Fibroblast of peridontal ligament (primary cell): ENCODE results near the gene CWC22.
"Not testable (repeated sequence)": the region's sequence is repeated elsewhere in the genome, so short reads cannot be mapped to it uniquely, and the experiment has no call there.

Experiments
- DNase-seq: peaks from one replicate; pipeline ENCODE4 v3.0.0-alpha.2; 2010; ENCODE audit errors: extremely low read depth

Gene CWC22

GRCh38 chr2:180003073-180003472 lies 4.0 kb downstream of the CWC22 start:
- DNase-seq = no peak

- DNase-seq = no peak
These were observed 4.8 kb downstream of the CWC22 start for GRCh38 chr2:180002198-180002770.

DNA sequence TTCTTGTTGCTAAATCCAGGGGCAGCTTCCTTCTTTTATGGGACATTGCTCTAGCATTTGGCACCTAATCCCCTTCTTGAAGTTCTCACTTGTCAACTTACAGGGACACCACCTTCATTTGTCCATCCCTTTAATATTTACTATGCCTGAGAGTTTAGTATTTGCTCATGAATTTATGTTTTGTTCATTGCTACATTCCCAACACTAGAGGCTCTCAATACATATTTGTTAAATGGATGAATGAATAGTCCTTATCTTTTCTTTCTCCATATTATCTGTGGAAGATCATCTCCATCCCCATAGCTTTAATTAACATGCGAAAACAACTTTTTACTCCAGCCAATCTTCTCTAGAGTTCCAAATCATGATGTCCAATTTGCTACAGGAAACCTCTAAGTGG lies 5.4 kb downstream of the CWC22 start:
- no peak for DNase-seq

GRCh38 chr2:180000434-180000833 lies 6.7 kb downstream of the CWC22 start:
- DNase-seq = no peak

- no peak for DNase-seq
These were observed 8.1 kb downstream of the CWC22 start for GRCh38 chr2:179999000-179999399.

GRCh38 chr2:179995741-179996515 lies 11.2 kb downstream of the CWC22 start:
- no peak for DNase-seq

GRCh38 chr2:179991344-179991743 lies 15.8 kb downstream of the CWC22 start:
- DNase-seq = peak; percentile 15

- no peak for DNase-seq
These were observed 16.3 kb downstream of the CWC22 start for GRCh38 chr2:179990676-179991317.

GRCh38 chr2:179987916-179988315 lies 19.2 kb downstream of the CWC22 start:
- DNase-seq = no peak

DNA sequence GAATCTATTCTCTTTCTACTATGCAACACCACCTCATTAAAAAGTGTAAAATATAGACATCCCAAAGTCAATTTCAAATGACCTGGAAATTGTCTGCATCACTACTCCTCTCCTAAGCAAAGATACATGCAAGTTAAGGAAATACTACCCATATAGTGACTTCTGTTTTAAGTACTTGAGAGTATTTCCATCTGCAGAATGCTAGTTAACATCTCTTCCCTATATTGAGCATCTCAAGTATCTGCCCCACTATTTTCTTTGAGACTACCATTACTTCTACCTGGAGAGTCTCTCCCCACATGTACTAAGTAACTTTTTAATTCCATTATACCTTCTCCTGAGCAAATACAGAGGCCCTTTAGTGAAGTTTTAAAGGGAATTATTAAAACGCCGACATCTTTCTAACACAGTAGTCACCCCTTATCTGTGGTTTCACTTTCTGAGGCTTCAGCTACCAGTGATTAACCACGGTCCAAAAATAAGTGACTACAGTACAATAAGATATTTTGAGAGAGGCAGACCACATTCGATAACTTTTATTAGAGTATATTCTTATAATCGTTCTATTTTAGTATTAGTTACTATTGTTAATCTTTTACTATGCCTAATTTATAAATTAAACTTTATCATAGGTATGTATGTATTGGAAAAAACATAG lies 21.8 kb downstream of the CWC22 start:
- DNase-seq = no peak

GRCh38 chr2:179983250-179983932 lies 23.7 kb downstream of the CWC22 start:
- no peak for DNase-seq

DNA sequence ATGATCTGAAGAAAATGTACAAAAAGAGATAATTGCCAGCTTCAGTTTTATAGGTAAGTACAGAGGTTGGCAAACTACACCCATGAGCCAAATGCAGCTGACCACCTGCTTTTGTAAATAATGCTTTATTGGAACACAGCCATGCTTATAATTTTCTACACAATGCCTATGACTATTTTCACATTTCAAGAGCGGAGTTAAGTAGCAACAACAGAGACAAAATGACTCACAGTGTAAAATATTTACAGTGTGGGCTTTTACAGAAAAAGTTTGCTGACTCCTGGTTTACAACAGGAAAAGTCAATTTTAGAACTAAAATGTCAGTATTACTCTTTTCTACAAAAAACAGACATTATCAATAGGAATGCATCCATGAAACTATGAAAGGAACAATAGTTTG lies 26.0 kb downstream of the CWC22 start:
- peak; percentile 37 for DNase-seq

- DNase-seq = peak; percentile 31
These were observed 32.3 kb downstream of the CWC22 start for GRCh38 chr2:179974761-179975160.

DNA sequence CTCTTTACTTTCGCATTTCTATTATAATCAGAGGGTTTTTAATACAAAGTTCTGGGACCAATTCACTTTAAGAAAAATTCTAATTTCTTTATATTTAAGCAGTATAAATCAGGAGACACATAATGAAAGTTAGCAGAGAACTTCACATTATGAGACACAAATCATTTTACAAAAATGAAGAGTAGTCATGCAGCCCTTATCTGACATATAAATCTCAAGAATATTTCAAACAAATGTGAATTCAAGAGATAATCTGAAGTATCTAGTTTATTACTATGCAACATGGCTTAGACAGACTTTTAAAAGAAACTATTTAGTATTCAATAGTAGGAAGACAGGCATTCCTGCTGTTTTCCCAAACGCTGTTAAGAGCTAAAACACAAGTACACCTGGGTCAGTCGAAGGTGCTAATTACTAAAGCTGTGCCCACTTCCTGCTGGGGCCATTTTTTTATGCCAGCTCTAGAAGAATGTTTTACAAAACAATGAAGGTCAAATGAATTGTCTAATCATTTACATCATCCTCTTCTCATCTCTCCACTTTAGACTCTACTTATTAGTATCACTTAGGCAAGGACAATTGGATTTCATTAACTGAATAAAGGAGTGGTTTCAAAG lies 40.2 kb downstream of the CWC22 start:
- DNase-seq = no peak

GRCh38 chr2:179965291-179966258 lies 41.5 kb downstream of the CWC22 start:
- DNase-seq = peak; percentile 2

DNA sequence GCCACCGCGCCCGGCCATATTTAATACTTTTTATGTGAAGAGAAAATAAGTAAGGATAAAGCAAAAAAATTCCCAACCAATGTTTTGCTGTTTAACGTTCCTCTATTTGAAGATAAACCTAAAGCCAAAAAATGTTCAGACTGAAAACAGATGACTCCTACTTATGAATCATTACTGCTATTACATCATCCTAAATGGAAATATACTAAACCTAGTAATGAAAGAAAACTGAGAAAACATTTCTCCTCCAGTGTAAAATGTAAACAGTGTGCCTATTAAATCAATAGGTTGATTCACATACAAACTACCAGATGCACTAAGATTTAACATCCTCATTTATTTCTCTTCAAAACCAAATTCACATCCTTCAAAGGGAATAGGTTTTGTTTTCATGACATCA lies 43.5 kb downstream of the CWC22 start:
- peak; percentile 84 for DNase-seq

GRCh38 chr2:179958251-179958650 lies 48.8 kb downstream of the CWC22 start:
- not testable (repeated sequence) for DNase-seq

GRCh38 chr2:179954026-179954425 lies 53.1 kb downstream of the CWC22 start:
- no peak for DNase-seq

GRCh38 chr2:179953359-179953758 lies 53.7 kb downstream of the CWC22 start:
- DNase-seq = no peak

GRCh38 chr2:179952658-179953057 lies 54.4 kb downstream of the CWC22 start:
- no peak for DNase-seq
